H1 (cell line): Measurements from ENCODE around the gene CCL1. TPM values are rescaled to one million over a fixed set of nuclear protein-coding genes. Genes with fewer than 3 reads are reported as not detected.

Source experiments
- CTCF ChIA-PET: fragments of 300-600 bp; sonication (Branson Sonifier 250); formaldehyde crosslinking; loops from one replicate; lab custom pipeline; 2021; ENCODE audit not compliant: partially characterized antibody; lab: Charles Lee
- POLR2A ChIA-PET: fragments of 300-600 bp; sonication (Branson Sonifier 250); formaldehyde crosslinking; loops from one replicate; lab custom pipeline; 2021; ENCODE audit warnings: inconsistent platforms; ENCODE audit not compliant: partially characterized antibody; lab: Charles Lee
- DNase-seq, 2 experiments: peaks; one replicate each; pipeline versions ENCODE4 v3.0.0 to v3.0.0-alpha.2; 2010 to 2022; ENCODE audit warnings: low spot score in 2 of 2, low read depth in 1 of 2, mixed read lengths in 1 of 2
- FAIRE-seq: peaks from 2 replicates; lab custom pipeline; 2011; peaks lifted over from hg19 to GRCh38; lab: Jason Lieb, UNC
- H2AFZ ChIP-seq: 2 replicates; pipeline ENCODE4 v1.8.1; 2012; ENCODE audit warnings: low read length, inconsistent platforms
- H2AK5ac ChIP-seq: 2 replicates; pipeline ENCODE4 v1.6.1; 2013; ENCODE audit warnings: low read depth, low read length
- H2BK120ac ChIP-seq: replicated peaks from 2 replicates; pipeline ENCODE3; 2013; ENCODE audit warnings: low read depth, low read length, inconsistent platforms
- H2BK12ac ChIP-seq: 2 replicates; pipeline ENCODE4 v1.6.1; 2013; ENCODE audit warnings: low read depth, low read length
- H2BK15ac ChIP-seq: 2 replicates; pipeline ENCODE4 v1.6.1; 2013; ENCODE audit warnings: low read length
- H2BK20ac ChIP-seq: 2 replicates; pipeline ENCODE4 v1.6.1; 2013; ENCODE audit warnings: low read length
- H2BK5ac ChIP-seq: 2 replicates; pipeline ENCODE4 v1.6.1; 2013; ENCODE audit warnings: low read depth, low read length
- H3K14ac ChIP-seq: 2 replicates; pipeline ENCODE4 v1.6.1; 2013; ENCODE audit warnings: inconsistent platforms; ENCODE audit not compliant: insufficient read length
- H3K18ac ChIP-seq: 2 replicates; pipeline ENCODE4 v1.6.1; 2013; ENCODE audit warnings: low read length; ENCODE audit errors: extremely low read depth
- H3K23ac ChIP-seq: 2 replicates; pipeline ENCODE4 v1.6.1; 2013; ENCODE audit warnings: inconsistent platforms; ENCODE audit not compliant: insufficient read length
- H3K23me2 ChIP-seq: 2 replicates; pipeline ENCODE4 v1.6.1; 2013; ENCODE audit warnings: low read depth, low read length
- H3K27ac ChIP-seq: 2 replicates; pipeline ENCODE4 v1.6.1; 2011; ENCODE audit warnings: low read depth, low read length, inconsistent platforms
- H3K27me3 ChIP-seq, 4 experiments: replicated peaks in 1 of 4; 1 replicate in 1 of 4; 2 replicates in 3 of 4; pipeline versions ENCODE4 v1.6.1 to v1.8.1; 2011 to 2013; ENCODE audit warnings: low read length in 3 of 4, mild to moderate bottlenecking in 3 of 4, inconsistent platforms in 2 of 4, mixed read lengths in 2 of 4, moderate library complexity in 1 of 4; ENCODE audit not compliant: control insufficient read depth in 3 of 4, insufficient read depth in 3 of 4; ENCODE audit errors: extremely low read depth in 1 of 4
- H3K36me3 ChIP-seq, 4 experiments: 2 replicates each; pipeline versions ENCODE4 v1.6.1 to v1.8.1; 2011 to 2013; ENCODE audit warnings: mild to moderate bottlenecking in 4 of 4, low read length in 3 of 4, moderate library complexity in 2 of 4, control low read depth in 1 of 4, inconsistent platforms in 1 of 4; ENCODE audit not compliant: insufficient read depth in 4 of 4, control insufficient read depth in 2 of 4
- H3K4ac ChIP-seq: replicated peaks from 2 replicates; pipeline ENCODE3; 2013; ENCODE audit warnings: low read length, low read depth, mixed read lengths, inconsistent platforms; ENCODE audit not compliant: insufficient read length
- H3K4me1 ChIP-seq, 4 experiments: replicated peaks in 1 of 4; 1 replicate in 1 of 4; 2 replicates in 3 of 4; pipeline versions ENCODE4 v1.6.1 to v1.8.1; 2011 to 2013; ENCODE audit warnings: low read length in 3 of 4, inconsistent platforms in 2 of 4, mixed read lengths in 1 of 4; ENCODE audit not compliant: insufficient read depth in 4 of 4, control insufficient read depth in 3 of 4
- H3K4me2 ChIP-seq, 2 experiments: 2 replicates each; pipeline versions ENCODE4 v1.6.1 to v1.8.1; 2011 to 2013; ENCODE audit warnings: low read depth in 2 of 2, low read length in 2 of 2, control low read depth in 1 of 2, inconsistent platforms in 1 of 2, mild to moderate bottlenecking in 1 of 2; ENCODE audit not compliant: insufficient read depth in 1 of 2
- H3K4me3 ChIP-seq, 4 experiments: fragments of 200-600, 300-600 bp in 1 of 4; sonication (generic), shearing (Covaris generic), sonication (Bioruptor Twin) in 1 of 4; 2 replicates each; pipeline versions ENCODE4 v1.5.1 to v1.8.1; 2011 to 2016; ENCODE audit warnings: low read length in 4 of 4, low read depth in 3 of 4, control low read depth in 2 of 4, inconsistent platforms in 2 of 4, mild to moderate bottlenecking in 2 of 4, mixed read lengths in 1 of 4, moderate library complexity in 1 of 4; ENCODE audit not compliant: insufficient read depth in 2 of 4; ENCODE audit errors: extremely low read depth in 1 of 4
- H3K56ac ChIP-seq: replicated peaks from 2 replicates; pipeline ENCODE3; 2013; ENCODE audit warnings: low read depth, mild to moderate bottlenecking, mixed read lengths, low read length, inconsistent platforms; ENCODE audit not compliant: insufficient read length
- H3K79me1 ChIP-seq: 2 replicates; pipeline ENCODE4 v1.6.1; 2013; ENCODE audit warnings: low read depth, low read length, control low read depth
- H3K79me2 ChIP-seq, 2 experiments: 2 replicates each; pipeline versions ENCODE4 v1.6.1 to v1.8.1; 2012 to 2013; ENCODE audit warnings: low read length in 2 of 2, mild to moderate bottlenecking in 2 of 2, inconsistent platforms in 1 of 2; ENCODE audit not compliant: insufficient read depth in 2 of 2, control insufficient read depth in 1 of 2
- H3K9ac ChIP-seq, 4 experiments: replicated peaks in 1 of 4; 1 replicate in 1 of 4; 2 replicates in 3 of 4; pipeline versions ENCODE4 v1.6.1 to v1.8.1; 2011 to 2013; ENCODE audit warnings: low read depth in 3 of 4, low read length in 3 of 4, control low read depth in 2 of 4, mild to moderate bottlenecking in 2 of 4, moderate library complexity in 2 of 4, inconsistent platforms in 1 of 4; ENCODE audit errors: extremely low read depth in 1 of 4
- H3K9me3 ChIP-seq, 2 experiments: 2 replicates each; pipeline versions ENCODE4 v1.6.1 to v1.8.1; 2012 to 2013; ENCODE audit warnings: mild to moderate bottlenecking in 2 of 2, moderate library complexity in 2 of 2, control low read depth in 1 of 2, inconsistent platforms in 1 of 2, low read depth in 1 of 2, low read length in 1 of 2, mixed read lengths in 1 of 2; ENCODE audit not compliant: insufficient read depth in 2 of 2
- H4K20me1 ChIP-seq, 2 experiments: replicated peaks in 1 of 2; 2 replicates each; pipeline versions ENCODE3 to v1.8.1; 2011 to 2013; ENCODE audit warnings: inconsistent platforms in 2 of 2, low read length in 2 of 2, mild to moderate bottlenecking in 1 of 2; ENCODE audit not compliant: insufficient read depth in 2 of 2, control insufficient read depth in 1 of 2
- H4K5ac ChIP-seq: 2 replicates; pipeline ENCODE4 v1.6.1; 2013; ENCODE audit warnings: low read length, low read depth, mixed read lengths, inconsistent platforms; ENCODE audit not compliant: insufficient read length
- H4K8ac ChIP-seq: 2 replicates; pipeline ENCODE4 v1.8.0; 2013; ENCODE audit warnings: mild to moderate bottlenecking, moderate library complexity, low read length, inconsistent platforms; ENCODE audit not compliant: insufficient read depth; ENCODE audit errors: extremely low read depth
- H4K91ac ChIP-seq: replicated peaks from 2 replicates; pipeline ENCODE3; 2013; ENCODE audit warnings: low read length, mixed read lengths, inconsistent platforms; ENCODE audit not compliant: insufficient read length
- CTCF ChIP-seq, 3 experiments: IDR thresholded peaks; 1 replicate in 2 of 3; 2 replicates in 1 of 3; pipeline versions ENCODE4 v1.5.1 to v1.6.1; 2011; ENCODE audit warnings: low read length in 3 of 3, mild to moderate bottlenecking in 3 of 3, inconsistent platforms in 2 of 3, low read depth in 1 of 3, moderate library complexity in 1 of 3; ENCODE audit not compliant: insufficient read depth in 1 of 3; ENCODE audit errors: control extremely low read depth in 1 of 3
- MAFK ChIP-seq: IDR thresholded peaks from 2 replicates; pipeline ENCODE4 v1.6.1; 2012; ENCODE audit warnings: low read depth, mild to moderate bottlenecking, improper control_type of control experiment, low read length
- POLR2AphosphoS5 ChIP-seq: IDR thresholded peaks from 2 replicates; pipeline ENCODE4 v1.6.1; 2011; ENCODE audit warnings: low read depth, low read length
- RFX5 ChIP-seq: IDR thresholded peaks from 2 replicates; pipeline ENCODE4 v1.6.1; 2011; ENCODE audit warnings: low read depth, low read length, improper control_type of control experiment, borderline replicate concordance
- WGBS, 2 experiments: shearing (Covaris generic) in 1 of 2; methylation state at CpG; one replicate each; pipeline versions ENCODE4 v1.1.6 to v1.1.7; 2013 to 2015; ENCODE audit warnings: low lambda C conversion rate in 2 of 2, mixed read lengths in 2 of 2, inconsistent platforms in 1 of 2, low coverage in 1 of 2, missing lambda C conversion rate in 1 of 2; ENCODE audit not compliant: insufficient replicate concordance in 2 of 2, insufficient coverage in 1 of 2, insufficient read length in 1 of 2; ENCODE audit errors: extremely low coverage in 1 of 2, missing lambda C conversion rate in 1 of 2; 5-methylcytosine and 5-hydroxymethylcytosine counted together
- polyA plus RNA-seq, 7 experiments: library from polyadenylated mRNA; depleted of rRNA in 3 of 7; stranded (reverse) in 5 of 7; unstranded in 2 of 7; fragments of >200 nt in 5 of 7; fragments of 200-250 nt in 2 of 7; gene quantifications; 1 replicate in 5 of 7; 2 replicates in 1 of 7; 4 replicates in 1 of 7; pipeline versions ENCODE4 v1.2.1 to v1.2.3, GENCODE V29; 2011 to 2013; ENCODE audit warnings: missing spikeins in 2 of 7, mixed read lengths in 2 of 7
- total RNA-seq: library from RNA; stranded (reverse); fragmentation: NEBNext Ultra II Directional; extraction: Animal tissue kit (Norgen Biotek cat#: 25700); gene quantifications from 2 replicates; pipeline ENCODE4 v1.2.1, GENCODE V29; 2021

Gene CCL1
- total and polyA plus RNA-seq, 2 of the 8 experiments (the other 6 are each of a cell fraction or from before 2014, with no cell fraction given), result not detected

DNA sequence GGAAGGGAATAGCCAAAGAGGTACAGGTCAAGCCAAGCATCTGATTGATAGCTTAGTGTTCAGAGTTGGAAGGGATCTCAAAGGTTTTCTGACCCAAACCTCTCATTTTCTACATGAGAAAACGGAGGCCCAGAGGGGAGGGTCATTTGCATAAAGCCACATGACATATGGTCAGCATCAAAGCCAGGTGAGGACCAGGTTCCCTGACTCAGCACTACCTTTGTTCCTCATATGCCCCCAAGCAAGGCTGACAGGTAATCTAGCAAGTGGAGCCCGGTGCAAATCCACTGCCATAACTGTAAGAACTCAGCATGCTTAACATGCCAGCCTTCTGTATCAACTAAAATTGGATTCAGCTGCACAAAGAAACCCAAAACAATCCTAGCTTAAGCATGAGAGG is 28.2 kb upstream of the CCL1 start:
- Histone ChIP-seq H4K8ac (no peak overlapping the region), H3K56ac (no peak overlapping the region), H2BK12ac (no peak overlapping the region), H3K4ac (no peak overlapping the region), H2BK5ac (no peak overlapping the region), H2BK15ac (no peak overlapping the region), H2BK20ac (no peak overlapping the region), H3K36me3 (no peaks in the 10 kb centered on the region), H4K91ac (no peak overlapping the region), H3K18ac (no peak overlapping the region), H3K4me1 (no peaks in the 10 kb centered on the region), H3K14ac (no peak overlapping the region), H3K9me3 (no peaks in the 10 kb centered on the region), H3K27ac (no peak overlapping the region), H2AFZ (no peak overlapping the region), H3K4me2 (no peak overlapping the region), H2BK120ac (no peak overlapping the region), H3K23me2 (no peaks in the 10 kb centered on the region), H3K4me3 (no peak overlapping the region), H3K9ac (no peak overlapping the region), H2AK5ac (no peak overlapping the region), H3K79me2 (no peaks in the 10 kb centered on the region), H3K27me3 (no peaks in the 10 kb centered on the region; a peak in 1 of 7 replicates), H4K5ac (no peak overlapping the region), H3K79me1 (no peaks in the 10 kb centered on the region), H3K23ac (no peak overlapping the region), H4K20me1 (no peaks in the 10 kb centered on the region)
- WGBS, 2 experiments, result 71% methylated on average over 2 of the region's 2 CpGs; no CpG with 5 or more reads in 1 of the 2 experiments
- POLR2A ChIA-PET, result no interaction called here
- FAIRE-seq, result no peak
- TF ChIP-seq MAFK, result peak; percentile 47; the same call in 1 of the 2 replicates
- no peak for TF ChIP-seq RFX5
- TF ChIP-seq POLR2AphosphoS5, result no peak
- TF ChIP-seq CTCF (IDR thresholded peaks at IDR 0.05; ENCODE audit: control extremely low read depth in 1 of 3, insufficient read depth in 1 of 3, low read depth in 1 of 3, low read length in 3 of 3), result peak in 1 of 3 experiments; percentile 16; a peak in 1 of 4 replicates
- no peak for DNase-seq
- CTCF ChIA-PET, result interaction anchor here (1.0 to 2.7 kb wide), 4 partner anchors 29 to 151 kb away, joined by 3 to 14 read pairs (median 3); partner anchors contain the start of gene CCL1
